ENCODE measurements around the gene ZNF778. TPM values are rescaled to one million over a fixed set of nuclear protein-coding genes. Genes with fewer than 3 reads are reported as not detected.
A peak's percentile ranks its signal among the peaks of the same experiment; 100 is the strongest.
"Not testable (repeated sequence)": the region's sequence is repeated elsewhere in the genome, so short reads cannot be mapped to it uniquely, and the experiment has no call there.

The ZNF778 gene
- total and polyA plus RNA-seq, 3 experiments from 2014 or later, result 4.1 to 13.5 (median 11.4) TPM

DNA sequence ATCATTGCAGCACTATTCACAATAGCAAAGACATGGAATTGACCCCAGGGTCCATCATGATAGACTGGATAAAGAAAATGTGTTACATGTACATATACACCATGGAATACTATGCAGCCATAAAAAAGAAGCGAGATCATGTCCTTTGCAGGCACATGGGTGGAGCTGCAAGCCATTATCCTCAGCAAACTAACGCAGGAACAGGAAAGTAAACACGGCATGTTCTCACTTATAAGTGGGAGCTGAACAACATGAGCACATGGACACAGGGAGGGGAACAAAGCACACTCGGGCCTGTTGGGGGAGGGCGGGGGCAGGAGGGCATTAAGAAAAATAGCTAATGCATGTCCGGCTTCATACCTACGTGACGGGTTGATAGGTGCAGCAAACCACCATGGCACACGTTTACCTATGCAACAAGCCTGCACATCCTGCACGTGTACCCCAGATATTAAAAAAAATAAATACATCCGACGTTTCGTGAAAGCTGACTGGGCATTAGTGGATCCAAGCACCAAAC is 28.9 kb downstream of the ZNF778 start:
- Histone ChIP-seq H3K4me1 (ENCODE audit: insufficient read depth, low read length) (peaks cover 10% of the 10 kb centered on the region), H3K9me3 (ENCODE audit: low read length) (no peaks in the 10 kb centered on the region), H3K27me3 (ENCODE audit: insufficient read depth, low read length, poor library complexity, severe bottlenecking) (no peaks in the 10 kb centered on the region), H3K36me3 (ENCODE audit: insufficient read depth, low read length) (no peaks in the 10 kb centered on the region), H3K27ac (ENCODE audit: low read depth, low read length) (no peak overlapping the region), H3K4me3 (ENCODE audit: low read length) (no peak overlapping the region)
- CTCF ChIA-PET, result interaction anchor here (1.1 kb wide), 2 partner anchors 43 to 162 kb away, joined by 3 read pairs; no protein-coding TSS in a partner anchor
- POLR2A ChIA-PET, result interaction anchor here (1.6 kb wide), 1 partner anchor 70 kb away, joined by 9 read pairs; no protein-coding TSS in a partner anchor
- Mint-ChIP-seq H3K27ac (peak overlapping the region in 7 of 8 donors; percentile 29 to 87 (median 63)), H3K4me1 (peaks cover 8 to 24% (median 16%) of the 10 kb centered on the region in 3 donors), H3K36me3 (peaks cover 0 to 7% (median 2%) of the 10 kb centered on the region in 3 donors), H3K27me3 (no peaks in the 10 kb centered on the region), H3K4me3 (peak overlapping the region in 5 of 7 donors; percentile 50 to 62 (median 61)), H3K9me3 (peaks cover 0 to 9% (median 9%) of the 10 kb centered on the region in 5 donors)
- DNase-seq, result no peak

DNA sequence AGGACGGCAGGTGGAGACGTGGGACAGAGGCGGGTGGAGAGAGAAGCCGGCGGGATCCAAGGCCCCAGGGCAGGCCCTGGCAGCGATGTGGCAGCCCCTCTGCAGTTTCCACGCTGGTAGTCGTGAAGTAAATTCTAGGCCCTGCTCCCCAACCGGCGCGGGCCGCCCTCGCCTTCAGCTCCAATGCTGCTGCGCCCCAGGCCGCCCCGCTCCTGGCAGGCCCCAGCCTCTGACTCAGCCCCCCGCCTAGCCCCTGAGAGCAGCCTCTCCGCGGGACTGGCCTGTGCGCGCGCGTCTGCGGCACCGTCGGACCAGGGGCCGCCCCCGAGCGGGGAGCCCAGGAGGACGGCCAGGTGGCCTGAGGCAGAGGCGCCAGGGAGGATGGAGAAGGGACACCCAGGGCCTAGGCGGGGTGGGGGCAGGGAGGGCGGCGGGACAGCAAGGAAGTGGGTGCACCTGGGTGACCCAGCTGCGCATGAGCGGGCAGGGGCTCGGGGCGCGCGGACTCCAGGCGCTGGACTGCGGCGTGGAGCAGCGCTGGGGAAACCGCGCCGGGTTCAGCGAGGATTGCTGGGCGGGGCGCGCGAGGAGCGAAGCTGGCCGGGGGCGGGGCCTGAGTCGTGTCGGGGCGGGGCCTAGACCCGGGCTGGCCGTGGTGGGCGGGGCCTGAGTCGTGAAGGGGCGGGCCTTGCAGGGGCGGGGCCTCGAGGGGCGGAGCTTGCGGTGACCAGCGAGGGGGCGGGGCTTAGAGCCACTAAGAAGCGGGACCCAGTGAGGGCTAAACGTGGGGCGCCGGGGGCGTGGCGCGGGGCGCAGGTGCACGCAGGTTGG is 29.6 kb downstream of the ZNF778 start:
- ChIA-PET POLR2A (interaction anchor here (0.6 to 1.6 kb wide), 6 partner anchors 20 to 261 kb away, joined by 3 to 9 read pairs (median 4); partner anchors contain the start of genes ACSF3, SPG7 and ZNF778), CTCF (interaction anchor here (1.1 kb wide), 2 partner anchors 42 to 162 kb away, joined by 3 read pairs; no protein-coding TSS in a partner anchor)
- no peaks in the 10 kb centered on the region for H3K9me3 ChIP-seq (ENCODE audit: low read length)
- Mint-ChIP-seq H3K9me3 (peaks cover 0 to 9% (median 9%) of the 10 kb centered on the region in 5 donors), H3K4me1 (peaks cover 4 to 19% (median 16%) of the 10 kb centered on the region in 3 donors), H3K27me3 (no peaks in the 10 kb centered on the region), H3K36me3 (peaks cover 0 to 7% (median 2%) of the 10 kb centered on the region in 3 donors), H3K27ac (peak overlapping the region in 3 of 8 donors; percentile 56 to 87 (median 72)), H3K4me3 (peak overlapping the region; percentile 61 to 84 (median 77))
- H3K36me3 ChIP-seq (ENCODE audit: insufficient read depth, low read length), result no peaks in the 10 kb centered on the region
- peak; percentile 87 to 96 (median 93) for DNase-seq
- no peak overlapping the region for H3K27ac ChIP-seq (ENCODE audit: low read depth, low read length)
- H3K4me3 ChIP-seq (ENCODE audit: low read length), result no peak overlapping the region
- peaks cover 6% of the 10 kb centered on the region for H3K4me1 ChIP-seq (ENCODE audit: insufficient read depth, low read length)
- no peaks in the 10 kb centered on the region for H3K27me3 ChIP-seq (ENCODE audit: insufficient read depth, low read length, poor library complexity, severe bottlenecking)

DNA sequence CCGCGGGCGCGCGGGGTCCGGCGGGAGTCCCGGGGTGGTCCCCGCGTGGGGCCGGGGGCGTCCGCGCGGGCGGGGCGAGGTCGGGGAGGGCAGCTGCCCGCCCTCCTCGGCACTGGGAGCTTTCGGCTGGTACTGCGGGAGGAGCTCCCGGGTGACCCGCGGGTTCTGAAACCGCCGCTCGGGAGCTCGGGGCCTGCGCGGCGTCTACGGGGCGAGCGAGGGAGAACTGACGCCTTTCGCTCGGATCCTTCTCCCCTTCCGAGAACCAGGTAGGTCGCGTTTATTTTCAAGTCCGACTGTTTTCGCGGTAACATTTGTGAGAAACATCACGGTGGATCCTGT is 30.2 kb downstream of the ZNF778 start:
- Mint-ChIP-seq H3K4me3 (peak overlapping the region; percentile 77 to 84 (median 82)), H3K27ac (peak overlapping the region in 6 of 8 donors; percentile 36 to 78 (median 64)), H3K4me1 (peaks cover 4 to 19% (median 16%) of the 10 kb centered on the region in 3 donors)
- H3K4me3 ChIP-seq (ENCODE audit: low read length), result peak overlapping the region; percentile 49
- H3K27ac ChIP-seq (ENCODE audit: low read depth, low read length); H3K36me3 Mint-ChIP-seq; H3K4me1 ChIP-seq (ENCODE audit: insufficient read depth, low read length); H3K9me3 Mint-ChIP-seq; H3K36me3 ChIP-seq (ENCODE audit: insufficient read depth, low read length); H3K27me3 ChIP-seq (ENCODE audit: insufficient read depth, low read length, poor library complexity, severe bottlenecking); H3K9me3 ChIP-seq (ENCODE audit: low read length); DNase-seq; H3K27me3 Mint-ChIP-seq: not testable (repeated sequence)
- CTCF ChIA-PET, result interaction anchor here (1.1 kb wide), 1 partner anchor 42 kb away, joined by 3 read pairs; no protein-coding TSS in a partner anchor
- POLR2A ChIA-PET, result interaction anchor here (0.6 to 1.6 kb wide), 5 partner anchors 19 to 260 kb away, joined by 3 to 9 read pairs (median 4); partner anchors contain the start of genes SPG7 and ZNF778

GRCh38 chr16:89248196-89248982 is 30.9 kb downstream of the ZNF778 start:
- POLR2A ChIA-PET, result interaction anchor here (0.9 to 1.6 kb wide), 2 partner anchors 68 to 259 kb away, joined by 3 to 9 read pairs; partner anchors contain the start of gene SPG7
- Mint-ChIP-seq H3K4me3 (peak overlapping the region; percentile 77 to 84 (median 82)), H3K4me1 (peaks cover 4 to 13% (median 12%) of the 10 kb centered on the region in 3 donors), H3K36me3 (peaks cover 0 to 7% (median 2%) of the 10 kb centered on the region in 3 donors), H3K9me3 (peaks cover 0 to 9% (median 9%) of the 10 kb centered on the region in 5 donors), H3K27ac (peak overlapping the region in 6 of 8 donors; percentile 36 to 78 (median 64)), H3K27me3 (no peaks in the 10 kb centered on the region)
- CTCF ChIA-PET, result no interaction called here
- no peak for DNase-seq
- no peaks in the 10 kb centered on the region for H3K9me3 ChIP-seq (ENCODE audit: low read length)
- H3K4me1 ChIP-seq (ENCODE audit: insufficient read depth, low read length), result peaks cover 6% of the 10 kb centered on the region
- H3K4me3 ChIP-seq (ENCODE audit: low read length), result peak overlapping the region; percentile 49
- no peak overlapping the region for H3K27ac ChIP-seq (ENCODE audit: low read depth, low read length)
- H3K36me3 ChIP-seq (ENCODE audit: insufficient read depth, low read length), result no peaks in the 10 kb centered on the region
- H3K27me3 ChIP-seq (ENCODE audit: insufficient read depth, low read length, poor library complexity, severe bottlenecking), result no peaks in the 10 kb centered on the region

DNA sequence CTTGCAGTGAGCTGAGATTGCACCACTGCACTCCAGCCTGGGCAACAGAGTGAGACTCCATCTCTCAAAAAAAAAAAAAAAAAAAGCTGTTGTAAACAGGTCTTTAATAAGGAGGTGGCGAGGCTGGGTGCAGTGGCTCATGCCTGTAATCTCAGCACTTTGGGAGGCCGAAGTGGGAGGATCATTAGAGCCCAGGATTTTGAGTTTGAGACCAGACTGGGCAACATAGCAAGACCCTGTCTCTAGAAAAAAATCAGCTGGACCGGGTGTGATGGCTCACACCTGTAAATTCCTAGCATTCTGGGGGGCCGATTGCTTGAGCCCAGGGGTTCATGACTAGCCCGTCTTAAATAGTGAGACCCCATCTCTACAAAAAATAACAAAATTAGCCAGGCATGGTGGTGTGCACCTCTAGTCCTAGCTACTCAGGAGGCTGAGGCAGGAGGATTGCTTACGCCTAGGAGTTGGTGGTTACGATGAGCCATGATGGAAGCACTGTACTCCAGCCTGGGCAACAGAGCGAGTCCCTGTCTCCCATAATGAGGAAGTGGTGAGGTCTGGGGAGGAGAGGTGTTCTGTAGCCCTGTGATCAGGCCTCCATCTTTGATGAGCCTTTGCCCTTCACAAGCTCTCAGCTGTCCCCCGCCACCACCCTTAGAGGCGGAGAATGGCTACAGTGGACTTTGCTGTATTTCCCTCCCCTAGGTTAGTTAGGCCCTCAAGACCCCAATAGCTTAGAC is 36.2 kb downstream of the ZNF778 start:
- POLR2A ChIA-PET, result interaction anchor here (0.7 kb wide), 1 partner anchor 387 kb away, joined by 7 read pairs; no protein-coding TSS in a partner anchor

GRCh38 chr16:89256651-89257254 is 39.2 kb downstream of the ZNF778 start:
- peak overlapping the region in 4 of 8 donors; percentile 38 to 78 (median 46) for H3K27ac Mint-ChIP-seq
- Histone ChIP-seq H3K27ac (ENCODE audit: low read depth, low read length) (no peak overlapping the region), H3K4me1 (ENCODE audit: insufficient read depth, low read length) (peaks cover 7% of the 10 kb centered on the region), H3K9me3 (ENCODE audit: low read length) (no peaks in the 10 kb centered on the region), H3K4me3 (ENCODE audit: low read length) (no peak overlapping the region), H3K36me3 (ENCODE audit: insufficient read depth, low read length) (no peaks in the 10 kb centered on the region), H3K27me3 (ENCODE audit: insufficient read depth, low read length, poor library complexity, severe bottlenecking) (peaks cover 4% of the 10 kb centered on the region)
- H3K36me3 Mint-ChIP-seq, result no peaks in the 10 kb centered on the region
- H3K9me3 Mint-ChIP-seq, result no peaks in the 10 kb centered on the region
- H3K4me3 Mint-ChIP-seq, result peak overlapping the region in 6 of 7 donors; percentile 15 to 85 (median 50)
- CTCF ChIA-PET, result no interaction called here
- peak; percentile 63 to 81 (median 66) for DNase-seq
- POLR2A ChIA-PET, result no interaction called here
- peaks cover 12 to 20% (median 18%) of the 10 kb centered on the region in 3 donors for H3K4me1 Mint-ChIP-seq
- H3K27me3 Mint-ChIP-seq, result peaks cover 24 to 29% of the 10 kb centered on the region in 2 donors

More for the DNA sequence above, 36.2 kb downstream of the ZNF778 start:
- Histone ChIP-seq H3K27ac (ENCODE audit: low read depth, low read length) (no peak overlapping the region), H3K4me3 (ENCODE audit: low read length) (no peak overlapping the region), H3K4me1 (ENCODE audit: insufficient read depth, low read length) (peaks cover 7% of the 10 kb centered on the region), H3K27me3 (ENCODE audit: insufficient read depth, low read length, poor library complexity, severe bottlenecking) (peaks cover 4% of the 10 kb centered on the region), H3K9me3 (ENCODE audit: low read length) (no peaks in the 10 kb centered on the region), H3K36me3 (ENCODE audit: insufficient read depth, low read length) (no peaks in the 10 kb centered on the region)
- Mint-ChIP-seq H3K36me3 (peaks cover 0 to 7% (median 2%) of the 10 kb centered on the region in 3 donors), H3K4me3 (peak overlapping the region in 1 of 7 donors; percentile 50), H3K4me1 (peaks cover 14 to 21% (median 16%) of the 10 kb centered on the region in 3 donors), H3K27ac (peak overlapping the region in 1 of 8 donors; percentile 33), H3K27me3 (peaks cover 22 to 24% of the 10 kb centered on the region in 2 donors), H3K9me3 (peaks cover 0 to 9% (median 9%) of the 10 kb centered on the region in 5 donors)
- CTCF ChIA-PET, result no interaction called here
- no peak for DNase-seq
